LNCaP clone FGC (cell line): ENCODE data around the gene GLCE.
"Not testable (repeated sequence)": the region's sequence is repeated elsewhere in the genome, so short reads cannot be mapped to it uniquely, and the experiment has no call there.

Experiments used
- DNase-seq: peaks from one replicate; pipeline ENCODE4 v3.0.0-alpha.2; 2011; ENCODE audit warnings: low read depth
- H3K4me3 ChIP-seq: 2 replicates; pipeline ENCODE4 v1.5.1; 2011; ENCODE audit warnings: mild to moderate bottlenecking, low read depth, low read length, control low read depth
- TF ChIP-seq, protein P1 (sequence below): IDR thresholded peaks from 2 replicates; pipeline ENCODE4 v1.5.1; 2012; ENCODE audit warnings: mild to moderate bottlenecking; ENCODE audit not compliant: control insufficient read depth, insufficient read depth; ENCODE audit errors: extremely low read depth

GLCE gene

DNA sequence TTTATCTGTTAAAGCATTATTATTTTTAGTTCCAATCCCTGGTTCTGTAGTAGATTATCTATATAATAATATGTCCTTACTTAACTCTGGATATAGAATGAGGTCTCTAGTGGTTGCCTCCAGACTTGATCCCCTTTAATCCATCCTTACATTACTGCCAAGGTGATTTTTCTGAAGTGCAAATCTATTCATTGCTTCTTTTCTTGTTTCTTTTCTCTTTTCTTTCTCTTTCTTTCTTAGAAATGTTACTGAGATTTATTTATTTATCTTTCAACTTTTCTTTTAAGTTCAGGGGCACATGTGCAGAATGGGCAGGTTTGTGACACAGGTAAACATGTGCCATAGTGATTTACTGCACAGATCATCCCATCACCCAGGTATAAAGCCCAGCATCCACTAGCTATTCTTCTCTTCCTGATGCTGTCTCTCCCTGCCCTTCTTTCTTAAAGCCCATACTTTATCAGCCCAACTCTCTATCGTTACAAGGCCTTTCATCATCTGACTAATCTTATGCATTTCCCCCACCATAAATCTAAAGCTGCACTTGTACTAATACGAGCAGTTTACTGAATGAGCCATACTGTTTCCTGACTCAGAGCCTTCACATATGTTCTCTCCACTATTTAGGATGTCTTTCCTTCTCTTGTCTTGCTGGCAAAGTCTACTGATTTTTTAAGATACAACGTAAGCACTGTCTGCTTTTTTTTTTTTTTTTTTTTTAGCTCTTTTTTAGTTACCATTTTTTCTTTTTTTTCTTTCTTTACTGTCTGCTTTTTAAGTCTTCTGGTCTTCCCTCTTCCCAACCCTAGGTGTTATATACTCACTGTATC lies 4.6 kb downstream of the GLCE start:
- TF ChIP-seq, protein P1, sequence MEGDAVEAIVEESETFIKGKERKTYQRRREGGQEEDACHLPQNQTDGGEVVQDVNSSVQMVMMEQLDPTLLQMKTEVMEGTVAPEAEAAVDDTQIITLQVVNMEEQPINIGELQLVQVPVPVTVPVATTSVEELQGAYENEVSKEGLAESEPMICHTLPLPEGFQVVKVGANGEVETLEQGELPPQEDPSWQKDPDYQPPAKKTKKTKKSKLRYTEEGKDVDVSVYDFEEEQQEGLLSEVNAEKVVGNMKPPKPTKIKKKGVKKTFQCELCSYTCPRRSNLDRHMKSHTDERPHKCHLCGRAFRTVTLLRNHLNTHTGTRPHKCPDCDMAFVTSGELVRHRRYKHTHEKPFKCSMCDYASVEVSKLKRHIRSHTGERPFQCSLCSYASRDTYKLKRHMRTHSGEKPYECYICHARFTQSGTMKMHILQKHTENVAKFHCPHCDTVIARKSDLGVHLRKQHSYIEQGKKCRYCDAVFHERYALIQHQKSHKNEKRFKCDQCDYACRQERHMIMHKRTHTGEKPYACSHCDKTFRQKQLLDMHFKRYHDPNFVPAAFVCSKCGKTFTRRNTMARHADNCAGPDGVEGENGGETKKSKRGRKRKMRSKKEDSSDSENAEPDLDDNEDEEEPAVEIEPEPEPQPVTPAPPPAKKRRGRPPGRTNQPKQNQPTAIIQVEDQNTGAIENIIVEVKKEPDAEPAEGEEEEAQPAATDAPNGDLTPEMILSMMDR: no peak
- DNase-seq: no peak
- no peak overlapping the region for H3K4me3 ChIP-seq

DNA sequence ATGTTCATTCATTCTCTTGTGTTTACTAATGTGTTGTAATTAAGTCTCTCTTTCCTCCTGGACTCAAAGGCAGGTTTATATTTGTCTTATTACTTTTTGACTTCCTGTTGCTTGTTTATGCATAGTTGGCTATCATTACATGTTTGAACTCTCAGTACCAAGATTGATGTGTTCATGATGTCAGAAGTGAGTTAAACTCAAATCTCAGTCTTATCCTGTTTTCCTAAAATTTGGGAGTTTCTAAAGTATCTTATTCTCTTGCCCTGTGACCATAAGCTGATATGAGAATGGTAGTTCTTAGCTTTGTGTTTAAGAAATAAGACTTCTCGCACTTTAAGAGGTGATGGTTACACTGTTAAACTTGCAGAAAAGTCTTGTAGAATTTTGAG lies 5.2 kb downstream of the GLCE start:
- TF ChIP-seq, protein P1: no peak
- DNase-seq: peak; percentile 31
- H3K4me3 ChIP-seq: no peak overlapping the region

DNA sequence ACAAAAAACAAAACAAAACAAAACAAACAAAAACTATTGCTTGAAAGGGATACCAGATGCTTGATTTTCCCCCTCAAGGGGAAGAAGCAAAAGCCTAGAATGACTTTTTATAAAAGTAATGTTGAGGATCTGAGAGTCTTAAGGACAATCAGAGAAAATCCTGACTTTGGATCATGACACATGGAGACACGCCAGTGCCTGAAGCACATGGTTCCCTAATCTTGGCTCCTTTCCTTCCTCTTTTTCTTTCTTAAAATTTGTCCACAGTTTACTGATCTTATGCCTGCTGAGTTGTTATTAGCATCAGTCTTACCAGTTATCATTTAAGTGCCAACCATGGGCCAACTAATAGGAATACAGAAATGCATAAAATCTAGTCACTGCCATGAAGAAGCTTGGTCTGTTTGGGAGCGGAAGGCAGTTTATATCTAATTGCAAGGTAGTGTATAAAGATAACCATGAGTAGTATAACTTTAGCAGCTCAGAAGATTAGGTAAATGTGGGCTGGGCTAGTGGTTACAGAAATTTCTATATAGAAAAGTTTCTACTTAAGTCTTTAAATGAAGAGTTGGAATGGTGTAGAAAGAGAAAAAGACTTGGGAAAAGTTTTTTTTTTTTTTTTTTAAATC lies 6.9 kb downstream of the GLCE start:
- TF ChIP-seq, protein P1: no peak
- no peak for DNase-seq
- H3K4me3 ChIP-seq: no peak overlapping the region

DNA sequence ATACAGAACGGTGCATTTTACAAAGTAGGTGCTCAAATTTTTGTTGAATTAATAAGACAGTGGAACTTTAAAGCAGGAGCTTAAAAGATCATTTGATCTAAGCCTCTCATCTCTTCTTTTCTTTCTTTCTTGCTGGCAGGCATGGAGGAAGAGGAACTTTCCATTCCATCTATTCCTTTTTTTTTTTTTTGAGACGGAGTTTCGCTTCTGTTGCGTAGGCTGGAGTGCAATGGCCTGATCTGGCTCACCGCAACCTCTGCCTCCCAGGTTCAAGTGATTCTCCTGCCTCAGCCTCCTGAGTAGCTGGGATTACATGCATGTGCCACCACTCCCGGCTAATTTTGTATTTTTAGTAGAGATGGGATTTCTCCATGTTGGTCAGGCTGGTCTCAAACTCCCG lies 7.9 kb downstream of the GLCE start:
- not testable (repeated sequence) for H3K4me3 ChIP-seq, DNase-seq

DNA sequence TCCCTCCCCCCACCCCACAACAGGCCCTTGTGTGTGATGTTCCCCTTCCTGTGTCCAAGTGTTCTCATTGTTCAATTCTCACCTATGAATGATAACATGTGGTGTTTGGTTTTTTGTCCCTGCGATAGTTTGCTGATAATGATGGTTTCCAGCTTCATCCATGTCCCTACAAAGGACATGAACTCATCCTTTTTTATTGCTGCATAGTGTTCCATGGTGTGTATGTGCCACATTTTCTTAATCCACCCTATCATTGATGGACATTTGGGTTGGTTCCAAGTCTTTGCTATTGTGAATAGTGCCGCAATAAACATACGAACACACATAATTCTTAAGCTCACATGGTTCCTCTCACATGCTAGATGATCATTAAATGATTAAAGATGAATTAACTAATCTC lies 9.1 kb downstream of the GLCE start:
- H3K4me3 ChIP-seq, DNase-seq: not testable (repeated sequence)

DNA sequence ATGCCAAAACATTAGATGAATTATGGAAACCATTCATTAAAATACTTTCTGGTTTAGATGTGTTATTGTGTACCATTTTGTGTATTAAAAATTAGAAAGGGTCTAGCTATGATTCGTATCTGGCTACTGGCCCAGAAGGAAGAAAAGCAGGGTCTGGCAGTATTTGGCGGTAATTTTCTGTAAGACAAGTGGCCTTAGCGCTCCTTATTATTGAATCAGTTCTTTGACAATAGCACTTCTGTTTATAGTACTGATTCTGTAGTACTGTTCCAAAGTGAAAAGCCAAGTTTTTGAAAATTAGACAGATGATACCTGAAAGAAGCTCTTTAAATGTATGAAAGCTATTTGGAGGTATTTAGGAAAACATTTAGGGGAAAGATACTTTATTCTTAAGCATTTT lies 10.2 kb downstream of the GLCE start:
- TF ChIP-seq, protein P1: no peak
- H3K4me3 ChIP-seq: no peak overlapping the region
- DNase-seq: no peak

DNA sequence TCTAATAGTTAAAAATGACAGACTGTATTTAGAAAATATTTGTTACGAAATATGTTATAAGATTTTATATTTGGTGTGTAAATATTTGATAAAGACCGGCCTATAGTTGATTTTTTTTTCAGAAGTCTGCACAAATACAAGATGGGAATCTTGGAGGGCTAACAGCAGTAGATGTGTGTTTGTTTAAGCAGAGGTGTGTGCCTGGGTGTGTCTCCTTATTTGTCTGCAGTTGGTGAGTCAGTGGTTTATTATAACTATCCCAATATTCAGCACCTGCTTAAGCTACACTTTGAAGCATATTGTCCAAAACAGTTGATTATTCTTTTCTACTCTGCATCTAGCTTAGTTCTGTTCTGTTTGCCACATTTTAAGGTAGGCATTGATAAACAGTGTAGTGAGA lies 12.4 kb downstream of the GLCE start:
- peak; percentile 66 for DNase-seq
- TF ChIP-seq, protein P1: no peak
- H3K4me3 ChIP-seq: no peak overlapping the region

DNA sequence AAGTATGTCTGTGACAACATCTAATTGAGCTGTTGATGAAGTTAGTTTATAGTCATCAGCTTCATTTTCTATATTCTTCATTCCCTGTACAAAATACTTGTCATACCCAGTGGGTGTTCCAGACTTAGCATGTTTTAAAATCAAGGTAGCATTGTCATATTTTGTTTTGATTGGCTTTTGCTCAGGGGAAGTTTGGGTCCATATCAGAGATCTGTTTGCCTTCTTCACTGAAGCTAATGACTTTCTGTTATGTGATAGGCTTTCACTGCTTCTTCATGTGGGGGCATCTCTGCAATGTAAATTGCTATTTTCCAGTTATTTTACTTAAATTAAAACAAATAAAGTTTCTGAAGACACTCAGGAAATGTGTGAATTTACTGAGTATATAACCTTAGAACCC lies 15.1 kb downstream of the GLCE start:
- H3K4me3 ChIP-seq: no peak overlapping the region
- TF ChIP-seq, protein P1: no peak
- no peak for DNase-seq
